ENCODE data around the gene RNF152.
A peak's percentile ranks its signal among the peaks of the same experiment; 100 is the strongest.

RNF152 gene, protein sequence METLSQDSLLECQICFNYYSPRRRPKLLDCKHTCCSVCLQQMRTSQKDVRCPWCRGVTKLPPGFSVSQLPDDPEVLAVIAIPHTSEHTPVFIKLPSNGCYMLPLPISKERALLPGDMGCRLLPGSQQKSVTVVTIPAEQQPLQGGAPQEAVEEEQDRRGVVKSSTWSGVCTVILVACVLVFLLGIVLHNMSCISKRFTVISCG

DNA sequence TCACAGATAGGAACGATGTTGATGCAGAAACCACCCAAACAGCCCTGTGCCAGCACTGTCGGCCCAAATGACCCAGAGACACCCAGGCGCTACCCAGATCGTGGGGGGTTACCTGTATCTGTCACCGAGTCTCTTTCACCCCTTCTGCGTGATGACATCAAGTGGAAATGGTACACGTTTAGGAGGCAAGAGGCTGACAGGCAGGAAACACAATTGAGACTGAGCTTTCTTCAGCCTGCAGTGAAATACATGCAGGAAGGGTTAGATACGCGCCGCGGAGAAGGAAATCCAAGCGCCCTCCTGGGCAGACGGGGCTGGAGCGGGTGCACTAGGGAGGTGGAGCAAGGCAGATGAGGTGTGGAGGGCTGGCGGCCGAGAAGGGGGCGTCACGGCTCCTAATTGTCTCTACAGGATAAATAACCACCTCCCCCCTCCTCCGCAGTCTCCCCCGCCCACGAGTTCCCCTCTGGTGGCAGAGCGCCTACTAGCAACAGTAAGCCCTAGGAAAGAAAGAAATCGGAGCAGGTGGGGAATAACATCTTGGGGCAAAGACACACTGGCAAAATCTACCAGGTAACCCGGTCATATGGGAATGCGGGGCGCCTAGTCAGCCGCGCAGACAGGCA, at the start of gene RNF152:
TSS of gene RNF152 (minus strand) at position 325 of the 626 bp plus-strand sequence. CDS start 76,544 bp downstream, outside the sequence.
- DNase-seq = peak; percentile 59

DNA sequence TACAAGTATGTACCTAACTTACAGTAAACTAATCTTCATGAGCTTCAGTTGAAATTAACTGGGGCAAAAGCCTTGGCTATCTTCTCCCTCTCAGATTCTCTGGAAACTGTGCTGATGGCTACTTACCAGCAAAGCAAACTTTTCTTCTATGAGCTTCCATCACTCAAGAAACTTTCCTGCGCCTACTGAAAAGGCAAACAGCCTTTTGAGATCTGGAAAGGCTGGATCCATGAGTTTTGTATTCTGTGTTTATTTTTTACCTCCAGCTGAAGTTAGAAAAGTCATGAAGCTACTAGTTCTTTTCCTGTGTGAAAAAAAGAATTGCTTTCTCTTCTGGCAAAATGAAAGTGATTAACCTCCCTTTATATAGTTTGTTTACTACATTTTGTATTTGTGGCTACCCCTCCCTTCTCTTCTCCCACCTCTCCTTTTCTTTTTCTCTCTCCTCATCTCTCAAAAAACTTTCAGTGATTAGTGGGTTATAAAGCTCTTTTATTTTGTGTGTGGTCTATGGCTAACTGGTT, 49.2 kb upstream of the RNF152 start:
- no peak for DNase-seq

DNA sequence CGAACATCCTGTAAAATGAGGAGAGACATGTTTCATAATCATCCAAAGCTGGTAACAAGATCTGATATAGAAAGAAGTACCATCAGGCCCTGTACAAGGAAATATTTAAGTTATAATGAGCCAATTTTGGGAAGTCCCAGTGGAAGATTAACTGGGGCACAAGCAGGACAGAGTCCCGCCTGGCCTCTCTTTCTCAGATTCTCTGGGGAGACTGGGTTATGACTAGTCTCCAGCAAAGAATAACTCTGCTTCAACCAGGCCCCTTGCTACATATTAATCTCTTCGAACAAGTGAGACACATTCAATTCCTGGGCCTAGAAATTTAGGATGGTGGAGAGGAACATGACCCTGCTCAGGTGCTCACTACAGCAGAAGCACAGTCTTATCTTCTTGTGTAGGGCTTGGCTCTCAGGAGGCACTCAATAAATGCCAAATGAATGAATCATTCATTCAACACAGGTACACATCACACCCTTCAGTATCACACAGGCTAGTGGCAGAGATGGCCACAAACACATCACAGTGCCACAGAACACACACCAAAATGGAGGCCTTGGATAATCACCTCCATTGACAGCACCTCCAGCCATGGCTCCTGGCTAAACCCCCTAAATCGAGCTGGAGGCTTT, 46.4 kb upstream of the RNF152 start:
- DNase-seq = no peak

DNA sequence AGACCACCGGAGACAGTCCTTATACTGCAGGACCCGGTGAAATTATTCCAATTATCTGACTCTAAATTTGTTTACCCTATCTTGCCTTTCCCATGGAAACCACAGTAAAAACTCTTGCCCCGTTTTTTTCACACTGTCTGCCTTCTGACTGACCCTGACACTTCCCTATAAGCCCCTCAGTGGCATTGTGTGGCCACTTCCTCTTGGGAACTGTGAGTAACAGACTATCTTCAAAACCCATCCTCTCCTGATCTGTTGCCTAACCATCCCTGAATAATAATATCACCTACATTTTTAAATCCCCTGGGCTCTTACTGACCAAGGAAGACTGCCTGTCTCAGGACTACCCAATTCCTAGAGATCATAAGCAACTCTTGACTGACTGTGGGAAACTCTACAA, 42.6 kb upstream of the RNF152 start:
- DNase-seq = no peak

DNA sequence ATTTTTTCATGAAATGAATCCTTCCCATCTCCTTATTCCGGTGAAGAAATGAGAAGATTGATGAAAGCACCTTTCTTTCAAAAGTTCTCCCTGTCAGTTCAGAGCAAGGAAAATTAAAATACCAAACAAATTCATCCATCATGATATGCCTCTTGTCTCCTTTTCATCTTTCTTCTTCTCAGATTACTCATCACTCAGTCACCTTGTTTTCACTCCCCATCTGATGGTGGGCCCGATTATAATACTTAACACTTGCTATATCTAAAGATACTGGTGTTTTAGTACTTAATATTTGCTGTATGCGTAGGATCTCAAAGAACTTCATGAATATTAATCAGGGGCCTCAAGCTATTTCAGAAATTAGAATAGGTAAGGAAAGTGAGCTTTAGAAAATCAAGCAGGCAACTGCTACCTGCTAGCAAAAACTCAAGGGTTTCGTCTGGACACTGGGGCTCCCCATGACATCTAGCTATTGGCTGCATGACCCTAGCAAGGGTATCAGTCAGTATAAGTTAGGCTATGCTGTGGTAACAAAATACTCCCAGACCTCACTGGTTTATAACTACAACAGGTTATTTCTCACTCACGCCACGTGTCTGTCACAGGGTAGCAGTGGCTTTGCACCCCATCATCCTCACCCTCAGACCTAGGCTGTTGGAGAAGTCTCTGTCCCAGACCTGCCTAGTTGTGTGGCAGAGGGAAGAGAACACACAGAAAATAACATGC, 39.0 kb upstream of the RNF152 start:
- no peak for DNase-seq

DNA sequence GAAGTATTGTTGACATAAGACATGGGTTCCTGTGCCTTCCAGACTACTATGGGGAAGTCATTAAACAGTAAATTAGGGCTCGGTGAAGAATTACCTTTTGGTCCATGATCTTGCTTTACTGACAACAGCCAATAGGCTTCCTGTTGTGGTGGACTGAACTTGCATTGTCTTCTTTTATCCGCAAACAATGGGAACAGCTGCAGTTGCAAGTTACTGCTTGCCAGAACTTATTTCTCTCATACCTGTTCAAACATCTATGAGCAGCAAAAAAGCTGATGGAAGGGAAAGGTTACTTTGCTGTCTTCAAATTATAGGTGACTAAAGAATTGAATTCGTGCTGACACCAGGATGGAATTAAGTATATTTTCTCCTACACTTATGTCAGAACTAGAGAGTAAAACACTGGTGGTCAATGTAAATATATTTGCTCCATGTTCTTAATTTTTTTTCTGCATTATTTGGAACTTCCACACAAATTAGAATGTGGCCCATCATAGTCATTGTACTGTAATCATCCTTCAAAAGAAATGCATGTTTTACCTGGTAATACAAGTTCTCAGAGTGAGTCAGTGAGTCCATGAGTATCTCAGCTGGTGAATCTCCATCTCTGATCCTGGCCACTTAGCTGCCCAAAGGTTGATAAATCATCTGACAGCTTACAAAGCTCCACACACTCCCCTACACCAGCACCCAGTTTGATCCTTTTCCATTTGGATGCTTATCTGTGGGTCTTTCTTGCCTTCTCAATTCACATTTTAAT, 37.3 kb upstream of the RNF152 start:
- DNase-seq = no peak

DNA sequence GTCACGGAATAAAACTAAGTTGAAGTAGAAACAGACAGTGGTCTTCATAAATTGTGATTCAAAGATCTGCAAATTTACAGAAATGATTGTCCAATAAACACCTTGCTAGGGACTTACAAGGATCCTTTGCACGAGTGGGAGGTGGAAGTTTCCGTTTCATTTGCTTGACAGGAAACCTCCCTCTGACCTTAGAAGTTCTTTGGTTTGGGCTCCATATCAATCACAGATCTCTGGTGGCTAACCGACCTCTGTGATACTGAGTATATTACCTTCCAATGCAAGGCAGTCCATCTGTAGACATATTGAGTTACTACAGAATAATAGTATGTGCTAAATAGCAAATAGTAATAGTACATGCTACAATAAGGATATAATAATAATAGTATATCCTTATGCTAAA, 33.7 kb upstream of the RNF152 start:
- no peak for DNase-seq

DNA sequence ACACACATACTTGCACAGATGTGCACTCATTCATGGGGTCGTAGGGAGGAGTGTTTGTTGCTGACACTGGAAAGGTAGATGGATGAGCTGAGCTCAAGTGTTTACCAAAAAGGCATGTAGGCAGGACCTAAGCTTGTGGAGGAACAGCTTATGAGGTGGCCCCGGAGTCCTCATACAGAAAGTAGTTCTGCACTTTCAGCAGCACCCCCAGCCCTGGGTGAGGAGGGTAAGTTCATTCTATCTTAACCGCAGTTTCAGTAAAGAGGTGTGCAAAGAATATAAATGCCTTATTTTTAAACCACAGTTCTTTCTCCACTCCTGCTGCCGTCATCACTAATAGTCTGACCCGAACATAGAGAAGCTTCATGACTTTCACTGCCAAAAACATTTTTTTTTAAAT, 31.7 kb upstream of the RNF152 start:
- no peak for DNase-seq

DNA sequence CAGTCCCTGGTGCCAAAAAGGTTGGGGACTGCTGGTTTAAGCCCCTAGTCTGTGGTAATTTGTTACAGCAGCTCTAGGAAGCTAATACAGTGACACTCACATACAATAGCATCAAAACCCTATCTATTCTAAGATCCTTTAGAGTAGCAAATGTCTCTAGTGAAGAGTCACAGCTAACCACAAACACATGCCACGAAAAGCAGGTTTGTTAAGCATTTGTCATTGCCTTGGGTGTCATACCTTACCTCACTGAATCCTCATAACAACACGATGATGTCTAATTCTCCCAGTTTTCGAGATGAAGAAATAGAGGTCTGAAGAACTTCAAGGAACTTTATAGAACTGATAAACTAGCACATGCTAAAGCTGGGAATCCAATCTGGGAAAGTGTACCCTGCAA, 29.6 kb upstream of the RNF152 start:
- DNase-seq = no peak

DNA sequence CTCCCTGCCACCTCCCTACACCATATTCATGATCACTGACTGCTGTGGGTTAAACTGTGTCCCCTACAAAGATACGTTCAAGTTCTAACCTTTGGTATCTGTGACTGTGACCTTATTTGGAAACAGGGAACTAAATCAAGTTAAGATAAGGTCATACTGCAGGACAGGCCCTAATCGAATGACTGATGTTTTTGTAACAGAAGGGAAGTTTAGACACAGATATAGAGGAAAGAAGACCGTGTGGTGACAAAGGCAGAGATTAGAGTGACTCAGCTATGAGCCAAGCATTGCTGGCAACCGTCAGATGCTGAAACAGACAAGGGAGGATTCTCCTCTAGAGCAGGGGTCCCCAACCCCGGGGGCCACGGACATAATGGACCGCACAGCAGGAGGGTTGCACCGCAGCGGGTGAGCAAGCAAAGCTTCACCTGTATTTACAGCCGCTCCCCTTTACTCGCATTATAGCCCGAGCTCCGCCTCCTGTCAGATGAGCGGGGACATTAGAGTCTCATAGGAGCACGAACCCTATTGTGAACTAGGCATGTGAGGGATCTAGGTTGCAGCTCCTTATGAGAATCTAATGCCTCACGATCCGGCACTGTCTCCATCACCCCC, 28.9 kb upstream of the RNF152 start:
- DNase-seq = no peak

DNA sequence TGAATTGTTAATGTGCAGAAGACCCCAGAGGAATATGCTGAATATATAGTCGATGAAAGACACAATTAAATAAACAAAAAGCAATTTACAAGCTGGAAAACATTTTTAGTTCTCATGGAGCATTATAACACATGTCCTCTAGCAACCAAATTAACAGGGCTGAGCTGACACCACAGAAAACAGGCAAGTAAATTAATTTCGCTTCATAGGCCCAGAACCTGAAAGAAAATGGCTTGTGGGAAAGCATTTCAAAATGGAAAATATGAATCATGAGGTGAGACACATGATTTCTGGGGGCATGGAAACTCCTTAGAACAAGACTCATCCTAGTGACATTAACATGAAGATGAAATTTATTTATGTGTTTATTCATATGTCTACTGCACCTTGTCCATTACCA, 25.0 kb upstream of the RNF152 start:
- no peak for DNase-seq

DNA sequence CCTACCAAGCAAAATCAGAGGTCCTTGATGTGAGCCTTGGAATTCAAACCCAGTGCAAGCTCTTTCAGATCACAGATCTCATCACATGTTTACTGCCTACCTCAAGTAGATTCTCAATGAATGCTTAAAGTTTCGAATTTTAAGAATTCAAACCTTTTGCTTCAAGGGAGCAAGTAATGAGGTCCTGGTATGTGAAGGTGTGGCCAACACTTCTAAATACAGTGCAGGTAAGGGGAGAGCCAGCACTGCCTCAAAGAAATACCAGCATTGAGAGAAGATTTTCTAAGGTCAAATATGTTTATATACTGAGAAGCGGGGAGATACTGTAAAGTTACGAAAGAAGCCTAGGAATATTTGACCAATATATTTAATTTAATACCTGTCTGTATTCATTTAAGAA, 19.7 kb upstream of the RNF152 start:
- DNase-seq = no peak

DNA sequence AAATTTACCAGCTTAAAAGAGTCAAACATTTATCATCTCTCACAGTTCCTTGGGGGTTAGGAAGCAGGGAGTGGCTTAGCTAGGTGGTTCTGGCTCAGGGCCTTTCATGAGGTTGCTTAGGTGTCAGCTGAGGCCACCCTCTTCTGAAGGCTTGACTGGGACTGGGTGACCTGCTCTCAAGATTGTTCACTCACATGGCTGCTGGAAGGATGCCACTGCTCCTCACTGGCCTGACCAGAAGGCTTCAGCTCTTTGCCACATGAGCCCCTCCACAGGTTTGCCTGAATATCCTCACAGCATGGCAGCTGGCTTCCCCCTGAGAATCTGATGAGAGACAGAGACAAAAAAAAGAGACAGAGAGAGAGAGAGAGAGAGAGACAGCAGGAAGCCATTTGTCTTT, 17.3 kb upstream of the RNF152 start:
- no peak for DNase-seq

DNA sequence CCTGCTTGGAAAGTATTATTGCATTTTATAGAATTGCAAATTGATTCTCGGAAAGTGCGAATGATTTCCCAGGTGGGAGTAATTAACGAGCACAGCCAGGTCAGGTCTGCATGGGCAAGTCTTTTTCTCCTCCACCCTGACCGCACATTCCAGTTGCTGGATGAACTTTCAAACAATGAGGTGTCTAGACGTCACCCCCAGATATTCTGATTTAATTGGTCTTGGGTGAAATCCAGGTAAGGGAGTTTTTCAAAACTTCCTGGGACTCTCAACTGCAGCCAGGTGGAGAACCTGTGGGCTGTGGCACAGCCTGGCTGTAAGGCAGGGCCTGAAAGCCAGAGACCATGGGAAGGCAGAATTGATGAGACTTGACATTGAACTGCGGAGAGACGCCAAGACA, 15.9 kb upstream of the RNF152 start:
- no peak for DNase-seq

DNA sequence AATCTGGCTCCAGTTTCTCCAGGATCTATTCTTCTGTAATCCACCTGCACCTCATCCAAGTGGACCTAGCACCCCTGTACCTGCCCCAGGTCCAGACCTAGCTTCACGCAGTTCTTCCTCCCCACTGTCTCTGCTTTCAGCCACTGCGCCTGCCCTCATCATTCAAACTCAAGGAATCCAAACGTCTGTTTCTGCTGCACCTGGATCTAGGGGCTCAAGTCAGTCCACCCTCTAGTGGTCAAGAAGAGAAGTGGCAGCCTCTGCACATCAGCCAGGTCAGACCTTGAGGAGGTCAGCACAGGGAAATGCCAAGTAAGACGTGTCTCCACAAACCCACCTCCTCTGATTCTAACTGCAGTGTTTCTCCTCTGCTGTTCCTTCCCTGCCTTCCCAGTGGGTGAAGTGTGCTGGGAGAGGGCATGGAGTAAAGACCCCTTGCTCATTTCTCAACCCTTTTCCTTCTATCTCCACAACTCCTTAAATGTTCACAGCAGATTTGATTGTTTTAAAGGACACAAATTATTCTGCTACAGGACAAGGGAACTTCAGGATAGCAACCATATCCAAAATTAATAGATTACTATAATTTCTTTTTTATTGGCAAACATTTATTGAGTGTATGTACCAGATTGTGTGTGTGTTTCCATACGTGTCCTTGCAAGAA, 8.6 kb upstream of the RNF152 start:
- no peak for DNase-seq

DNA sequence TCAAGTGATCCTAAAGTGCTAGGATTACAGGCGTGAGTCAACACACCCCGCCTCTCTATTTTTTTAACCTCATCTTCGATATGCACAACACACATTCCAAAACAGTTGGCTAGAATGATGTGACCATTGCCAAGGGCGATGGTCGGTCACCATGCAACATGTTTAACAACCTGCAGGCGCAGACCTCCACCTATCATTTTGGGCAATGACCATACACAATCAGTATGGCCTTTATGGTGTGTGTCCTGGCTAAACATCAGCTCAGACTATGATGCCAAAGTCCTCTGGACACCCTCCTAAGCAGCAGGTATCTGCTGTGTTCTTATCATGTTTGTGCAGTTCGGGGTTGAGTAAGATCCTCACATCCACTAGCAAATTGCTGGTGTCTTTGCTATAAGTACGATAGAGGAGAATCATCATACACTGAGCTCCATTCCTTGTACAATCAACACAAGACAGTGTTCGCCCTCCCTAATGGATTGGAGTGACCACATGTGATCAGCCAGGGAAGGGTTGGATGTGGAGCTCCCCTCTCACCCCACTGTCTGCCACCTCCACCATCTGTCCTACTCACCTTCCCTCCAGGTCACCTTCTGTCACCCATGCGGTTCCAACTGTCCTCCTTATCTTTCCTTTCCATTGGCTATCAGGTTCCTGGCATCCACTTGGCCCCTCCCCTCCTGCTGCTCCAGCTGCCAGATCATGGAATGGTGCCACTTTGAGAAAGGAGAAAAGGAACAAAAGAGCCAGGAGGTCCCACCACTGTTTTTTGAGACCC, 7.9 kb upstream of the RNF152 start:
- no peak for DNase-seq

DNA sequence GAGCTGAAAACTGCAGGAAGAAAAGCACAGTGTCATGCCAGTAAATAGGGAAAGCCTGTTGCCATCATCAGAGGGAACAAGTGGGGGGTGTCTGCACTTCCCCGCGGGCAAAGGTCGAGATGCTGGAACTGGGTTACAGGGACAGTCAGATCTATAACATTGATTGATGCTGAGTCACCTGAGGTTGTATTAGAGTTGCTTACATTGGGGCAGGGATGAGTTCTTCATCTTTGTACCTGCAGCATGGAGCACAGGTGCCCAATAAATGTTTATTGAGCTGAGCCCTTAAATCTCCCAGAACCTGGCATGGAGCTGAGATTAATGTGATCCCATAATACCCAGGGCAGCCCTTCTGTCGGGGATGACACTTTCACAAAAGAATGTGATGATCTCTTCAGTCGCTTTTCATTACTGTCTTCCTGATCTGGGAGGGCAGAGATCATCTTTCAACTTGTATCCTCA, 5.9 kb upstream of the RNF152 start:
- DNase-seq = no peak

DNA sequence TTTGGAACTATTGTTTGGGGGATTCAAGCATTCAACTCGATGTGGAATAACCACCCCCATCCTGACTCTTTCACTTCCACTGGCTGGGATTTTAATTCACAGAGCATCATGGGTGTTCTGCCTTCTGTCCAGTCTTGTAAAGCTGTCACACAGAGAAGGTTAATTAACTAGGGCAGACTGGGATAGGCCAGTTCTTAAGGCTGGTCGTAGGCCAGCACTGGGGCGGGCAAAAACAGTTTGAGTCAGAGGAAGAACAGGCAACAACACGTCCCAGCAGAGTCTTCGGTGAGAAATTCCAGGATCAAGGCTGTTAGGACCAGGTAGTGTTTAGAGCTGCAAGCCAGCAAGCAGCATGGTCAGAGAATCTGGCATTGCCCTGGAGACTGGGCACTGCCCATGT, 4.0 kb upstream of the RNF152 start:
- DNase-seq = peak; percentile 42

DNA sequence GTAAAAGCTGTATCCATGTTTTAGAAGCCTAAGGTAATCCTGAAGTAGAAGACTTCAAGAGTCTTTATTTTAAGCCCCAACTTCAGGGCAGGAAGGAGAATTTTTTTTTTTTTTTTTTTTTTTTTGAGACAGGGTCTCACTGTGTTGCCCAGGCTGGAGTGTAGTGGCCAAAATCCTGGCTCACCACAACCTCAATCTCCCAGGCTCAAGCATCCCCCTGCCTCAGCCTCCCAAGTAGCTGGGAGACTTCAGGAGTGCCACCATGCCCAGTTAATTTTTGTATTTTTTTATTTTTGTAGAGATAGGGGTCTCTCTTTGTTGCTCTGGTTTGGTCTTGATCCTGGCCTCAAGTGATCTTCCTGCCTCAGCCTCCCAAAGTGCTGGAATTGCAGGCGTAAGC, 3.3 kb upstream of the RNF152 start:
- DNase-seq = no peak

DNA sequence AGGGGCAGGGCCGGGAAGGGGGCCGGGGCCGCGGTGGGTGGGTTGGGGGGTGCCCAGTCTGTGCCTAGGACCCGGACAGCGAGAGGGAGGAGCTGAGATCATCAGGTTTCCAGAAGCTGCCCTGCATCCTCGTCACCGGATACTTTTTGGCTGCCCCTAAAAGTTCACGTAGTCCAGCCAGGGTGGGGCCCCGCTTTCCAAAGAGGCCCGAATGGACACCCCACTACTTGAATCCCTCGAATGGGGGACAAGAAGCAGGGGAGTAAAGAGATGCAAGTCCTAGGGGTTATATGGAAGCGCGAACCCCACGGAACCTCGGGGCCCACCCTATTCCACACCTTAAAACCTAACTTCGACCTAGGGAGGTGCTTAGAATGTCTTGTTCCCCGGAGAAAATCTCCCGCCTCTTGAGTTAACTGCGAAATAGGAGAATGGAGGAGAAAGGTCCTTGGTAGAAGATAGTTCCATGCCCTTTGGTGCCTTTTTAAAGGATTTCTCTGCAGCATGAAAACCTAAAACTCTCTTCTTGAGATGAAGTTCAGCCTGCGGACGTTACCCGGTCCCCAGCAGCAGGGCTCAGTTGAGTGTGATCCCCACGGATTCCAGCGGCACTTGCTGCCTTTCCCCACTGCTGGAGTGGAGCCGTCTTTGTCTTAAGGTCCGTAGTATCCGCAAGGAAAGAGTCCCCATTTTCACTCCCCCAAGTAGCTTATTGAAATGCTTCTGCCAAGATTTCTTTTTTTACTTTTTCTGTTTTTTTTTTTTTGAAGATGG, 2.1 kb upstream of the RNF152 start:
- DNase-seq = no peak
